ENCODE data around the gene BRI3.

Gene BRI3

DNA sequence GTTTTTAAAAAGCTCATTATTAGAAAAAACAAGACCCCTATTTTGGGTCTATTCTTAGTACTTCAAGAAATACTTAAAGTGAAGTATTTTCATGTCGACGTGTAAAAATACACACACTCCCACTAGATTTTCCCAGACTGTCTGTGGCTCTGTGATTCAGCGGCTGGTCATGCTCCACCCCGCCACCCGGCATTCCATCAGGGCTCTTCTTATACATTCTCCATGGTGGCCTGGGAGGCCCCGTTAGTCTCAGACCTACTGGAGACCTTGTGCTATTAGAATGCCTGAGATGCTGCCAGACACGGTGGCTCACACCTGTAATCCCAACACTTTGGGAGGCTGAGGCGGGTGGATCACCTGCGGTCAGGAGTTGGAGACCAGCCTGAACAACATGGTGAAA is 42.5 kb upstream of the BRI3 start:
- no peak overlapping the region for H2BK120ac ChIP-seq (ENCODE audit: insufficient read depth, low read length, poor library complexity)
- no peak overlapping the region for H4K8ac ChIP-seq (ENCODE audit: low read depth, low read length)
- DNase-seq: peak; percentile 97 to 98
- no peak overlapping the region for H4K12ac ChIP-seq (ENCODE audit: low read depth, low read length)
- H3K14ac ChIP-seq (ENCODE audit: low read length): no peak overlapping the region
- WGBS (ENCODE audit: extremely low coverage, insufficient coverage, insufficient read length): no CpG with 5 or more reads among the region's 9 CpGs
- no peak overlapping the region for H3K23ac ChIP-seq (ENCODE audit: low read length)
- no peaks in the 10 kb centered on the region for H3K79me1 ChIP-seq (ENCODE audit: low read length)
- H2BK12ac ChIP-seq (ENCODE audit: low read length): no peak overlapping the region
- H2BK5ac ChIP-seq (ENCODE audit: low read depth, low read length, poor library complexity): no peak overlapping the region
- no peak overlapping the region for H3K18ac ChIP-seq (ENCODE audit: low read length)
- H3K27me3 ChIP-seq (ENCODE audit: insufficient read depth, low read length): no peaks in the 10 kb centered on the region
- H3K36me3 ChIP-seq (ENCODE audit: control insufficient read depth in 1 of 2, insufficient read depth in 2 of 2, low read length in 2 of 2): peaks cover 9 to 10% of the 10 kb centered on the region in 2 experiments
- H3K79me2 ChIP-seq (ENCODE audit: control insufficient read depth, insufficient read depth, low read length, poor library complexity): no peaks in the 10 kb centered on the region
- no peak overlapping the region for H3K4me3 ChIP-seq (ENCODE audit: low read depth, low read length)
- no peak overlapping the region for H4K91ac ChIP-seq (ENCODE audit: low read depth, low read length)
- no peak overlapping the region for H2AFZ ChIP-seq (ENCODE audit: insufficient read depth, low read length, poor library complexity)
- H3K9me3 ChIP-seq (ENCODE audit: insufficient read depth, low read depth, low read length): peaks cover 6% of the 10 kb centered on the region
- H2AK5ac ChIP-seq (ENCODE audit: low read length): no peak overlapping the region
- no peak overlapping the region for H3K4me2 ChIP-seq (ENCODE audit: low read length)
- H3K27ac ChIP-seq (ENCODE audit: low read depth, low read length): no peak overlapping the region
- peaks cover 0 to 2% of the 10 kb centered on the region in 2 experiments for H3K4me1 ChIP-seq (ENCODE audit: control insufficient read depth in 1 of 2, insufficient read depth in 2 of 2, low read length in 2 of 2)
- no peak overlapping the region for H3K9ac ChIP-seq (ENCODE audit: low read length)
- no peak overlapping the region for H3K4ac ChIP-seq (ENCODE audit: low read depth, low read length)

DNA sequence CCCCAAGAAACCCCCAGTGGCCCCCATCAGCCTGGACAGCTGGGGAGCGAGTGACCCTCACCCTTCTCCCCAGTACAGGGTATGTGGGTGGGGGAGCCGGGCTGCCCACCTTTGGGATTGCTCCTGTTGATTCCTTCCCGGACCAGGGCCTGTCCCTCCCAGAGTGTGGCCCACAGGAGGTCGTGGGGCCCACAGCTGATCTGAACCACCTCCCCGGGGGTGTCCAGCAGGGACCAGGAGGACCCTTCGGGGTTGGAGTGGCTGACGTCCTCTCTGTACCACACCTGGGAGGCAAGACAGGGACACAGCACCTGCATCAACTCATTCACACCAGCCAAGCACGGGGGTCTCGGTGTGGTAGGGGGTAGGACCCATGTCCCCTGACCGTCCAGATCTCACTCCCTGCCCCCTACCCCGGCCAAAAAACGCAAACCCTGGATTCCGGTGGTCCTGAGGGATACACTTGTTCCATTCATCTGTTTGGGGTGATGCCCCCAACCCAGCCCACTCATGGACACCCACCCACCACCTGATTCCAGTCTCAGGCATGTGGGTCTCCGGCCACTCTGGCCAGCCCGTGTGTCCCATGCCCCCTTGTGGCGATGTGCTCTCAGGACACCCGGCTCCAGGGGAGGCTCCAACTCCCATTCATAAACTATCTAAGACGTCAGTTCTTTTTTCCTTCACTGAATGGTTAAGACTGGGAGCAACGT is 40.4 kb upstream of the BRI3 start:
- Histone ChIP-seq H3K27ac (ENCODE audit: low read depth, low read length) (no peak overlapping the region), H3K9ac (ENCODE audit: low read length) (no peak overlapping the region), H3K23ac (ENCODE audit: low read length) (no peak overlapping the region), H4K91ac (ENCODE audit: low read depth, low read length) (no peak overlapping the region), H2AK5ac (ENCODE audit: low read length) (no peak overlapping the region), H2BK12ac (ENCODE audit: low read length) (no peak overlapping the region), H3K36me3 (ENCODE audit: control insufficient read depth in 1 of 2, insufficient read depth in 2 of 2, low read length in 2 of 2) (peaks cover 10 to 13% of the 10 kb centered on the region in 2 experiments), H4K12ac (ENCODE audit: low read depth, low read length) (no peak overlapping the region), H3K4ac (ENCODE audit: low read depth, low read length) (no peak overlapping the region), H2AFZ (ENCODE audit: insufficient read depth, low read length, poor library complexity) (no peak overlapping the region), H3K14ac (ENCODE audit: low read length) (no peak overlapping the region), H2BK5ac (ENCODE audit: low read depth, low read length, poor library complexity) (no peak overlapping the region), H2BK120ac (ENCODE audit: insufficient read depth, low read length, poor library complexity) (no peak overlapping the region), H3K27me3 (ENCODE audit: insufficient read depth, low read length) (no peaks in the 10 kb centered on the region), H3K18ac (ENCODE audit: low read length) (no peak overlapping the region), H3K79me1 (ENCODE audit: low read length) (no peaks in the 10 kb centered on the region), H3K4me3 (ENCODE audit: low read depth, low read length) (no peak overlapping the region), H4K8ac (ENCODE audit: low read depth, low read length) (no peak overlapping the region), H3K4me1 (ENCODE audit: control insufficient read depth in 1 of 2, insufficient read depth in 2 of 2, low read length in 2 of 2) (peaks cover 0 to 2% of the 10 kb centered on the region in 2 experiments), H3K79me2 (ENCODE audit: control insufficient read depth, insufficient read depth, low read length, poor library complexity) (no peaks in the 10 kb centered on the region), H3K9me3 (ENCODE audit: insufficient read depth, low read depth, low read length) (peaks cover 4% of the 10 kb centered on the region), H3K4me2 (ENCODE audit: low read length) (no peak overlapping the region)
- WGBS (ENCODE audit: extremely low coverage, insufficient coverage, insufficient read length): no CpG with 5 or more reads among the region's 19 CpGs
- DNase-seq: peak; percentile 40 to 85

DNA sequence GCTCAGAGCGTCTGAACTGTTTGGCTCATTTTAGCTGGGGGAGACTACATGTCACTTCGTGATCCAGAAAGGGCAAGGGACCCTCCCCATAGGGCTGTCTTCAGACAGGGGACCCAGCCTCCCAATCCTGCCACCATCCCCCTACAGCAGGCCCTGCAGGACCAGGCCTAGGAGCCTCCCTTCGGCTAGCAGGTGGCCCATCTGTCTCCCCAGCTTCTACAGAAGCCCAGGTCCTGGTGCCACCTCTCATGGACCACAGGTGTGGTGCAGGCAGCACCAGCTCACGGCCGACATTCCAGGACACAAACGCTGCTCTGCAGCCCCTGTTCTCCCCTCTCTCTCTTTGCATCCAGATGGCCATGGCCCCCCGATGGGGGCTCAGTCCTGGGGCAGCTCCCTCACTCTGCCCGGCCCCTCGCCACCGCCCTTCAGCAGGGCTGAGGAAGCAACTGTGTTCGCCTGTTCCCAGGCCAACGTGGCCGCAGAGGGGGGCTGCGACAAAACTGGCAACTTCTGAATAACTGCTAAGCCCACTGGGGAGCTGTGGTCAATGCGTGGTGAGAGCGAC is 39.7 kb upstream of the BRI3 start:
- no CpG with 5 or more reads among the region's 16 CpGs for WGBS (ENCODE audit: extremely low coverage, insufficient coverage, insufficient read length)
- H3K4me2 ChIP-seq (ENCODE audit: low read length): no peak overlapping the region

DNA sequence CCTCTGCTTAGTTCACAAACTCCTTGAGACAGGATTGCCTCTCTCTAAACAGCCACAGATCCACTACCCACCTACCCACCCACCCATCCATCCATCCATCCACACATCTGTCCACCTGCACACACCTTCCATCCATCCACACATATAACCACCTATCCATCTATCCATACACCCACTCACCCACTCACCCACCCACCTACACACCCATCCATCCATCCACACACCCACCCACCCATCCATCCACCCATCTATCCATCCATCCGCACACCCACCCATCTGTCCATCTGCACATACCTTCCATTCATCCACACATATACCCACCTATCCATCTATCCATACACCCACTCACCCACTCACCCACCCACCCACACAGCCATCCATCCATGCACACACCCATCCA is 39.1 kb upstream of the BRI3 start:
- no CpG with 5 or more reads among the region's 1 CpG for WGBS (ENCODE audit: extremely low coverage, insufficient coverage, insufficient read length)
- Histone ChIP-seq H2BK12ac (ENCODE audit: low read length) (no peak overlapping the region), H3K79me1 (ENCODE audit: low read length) (no peaks in the 10 kb centered on the region), H3K23ac (ENCODE audit: low read length) (no peak overlapping the region), H4K91ac (ENCODE audit: low read depth, low read length) (no peak overlapping the region), H4K8ac (ENCODE audit: low read depth, low read length) (no peak overlapping the region), H3K27ac (ENCODE audit: low read depth, low read length) (no peak overlapping the region), H3K14ac (ENCODE audit: low read length) (no peak overlapping the region), H2AFZ (ENCODE audit: insufficient read depth, low read length, poor library complexity) (no peak overlapping the region), H3K27me3 (ENCODE audit: insufficient read depth, low read length) (no peaks in the 10 kb centered on the region), H3K4me3 (ENCODE audit: low read depth, low read length) (no peak overlapping the region), H2AK5ac (ENCODE audit: low read length) (no peak overlapping the region), H3K4ac (ENCODE audit: low read depth, low read length) (no peak overlapping the region), H2BK5ac (ENCODE audit: low read depth, low read length, poor library complexity) (no peak overlapping the region), H3K9me3 (ENCODE audit: insufficient read depth, low read depth, low read length) (peaks cover 4% of the 10 kb centered on the region), H3K9ac (ENCODE audit: low read length) (no peak overlapping the region), H3K36me3 (ENCODE audit: control insufficient read depth in 1 of 2, insufficient read depth in 2 of 2, low read length in 2 of 2) (peaks cover 10 to 13% of the 10 kb centered on the region in 2 experiments), H4K12ac (ENCODE audit: low read depth, low read length) (no peak overlapping the region), H3K4me1 (ENCODE audit: control insufficient read depth in 1 of 2, insufficient read depth in 2 of 2, low read length in 2 of 2) (peaks cover 0 to 2% of the 10 kb centered on the region in 2 experiments), H3K79me2 (ENCODE audit: control insufficient read depth, insufficient read depth, low read length, poor library complexity) (no peaks in the 10 kb centered on the region), H3K4me2 (ENCODE audit: low read length) (no peak overlapping the region), H3K18ac (ENCODE audit: low read length) (no peak overlapping the region), H2BK120ac (ENCODE audit: insufficient read depth, low read length, poor library complexity) (no peak overlapping the region)
- no peak for DNase-seq

More for the DNA sequence above, 39.7 kb upstream of the BRI3 start:
- H3K79me1 ChIP-seq (ENCODE audit: low read length): no peaks in the 10 kb centered on the region
- no peak overlapping the region for H3K27ac ChIP-seq (ENCODE audit: low read depth, low read length)
- DNase-seq: no peak
- H3K14ac ChIP-seq (ENCODE audit: low read length): no peak overlapping the region
- no peak overlapping the region for H2BK12ac ChIP-seq (ENCODE audit: low read length)
- H3K27me3 ChIP-seq (ENCODE audit: insufficient read depth, low read length): no peaks in the 10 kb centered on the region
- no peak overlapping the region for H2AK5ac ChIP-seq (ENCODE audit: low read length)
- H3K79me2 ChIP-seq (ENCODE audit: control insufficient read depth, insufficient read depth, low read length, poor library complexity): no peaks in the 10 kb centered on the region
- H2BK120ac ChIP-seq (ENCODE audit: insufficient read depth, low read length, poor library complexity): no peak overlapping the region
- no peak overlapping the region for H3K4ac ChIP-seq (ENCODE audit: low read depth, low read length)
- H3K4me1 ChIP-seq (ENCODE audit: control insufficient read depth in 1 of 2, insufficient read depth in 2 of 2, low read length in 2 of 2): peaks cover 0 to 2% of the 10 kb centered on the region in 2 experiments
- no peak overlapping the region for H2AFZ ChIP-seq (ENCODE audit: insufficient read depth, low read length, poor library complexity)
- no peak overlapping the region for H3K9ac ChIP-seq (ENCODE audit: low read length)
- H4K12ac ChIP-seq (ENCODE audit: low read depth, low read length): no peak overlapping the region
- peaks cover 4% of the 10 kb centered on the region for H3K9me3 ChIP-seq (ENCODE audit: insufficient read depth, low read depth, low read length)
- H3K4me3 ChIP-seq (ENCODE audit: low read depth, low read length): no peak overlapping the region
- H3K18ac ChIP-seq (ENCODE audit: low read length): no peak overlapping the region
- no peak overlapping the region for H4K8ac ChIP-seq (ENCODE audit: low read depth, low read length)
- H2BK5ac ChIP-seq (ENCODE audit: low read depth, low read length, poor library complexity): no peak overlapping the region
- no peak overlapping the region for H3K23ac ChIP-seq (ENCODE audit: low read length)
- H3K36me3 ChIP-seq (ENCODE audit: control insufficient read depth in 1 of 2, insufficient read depth in 2 of 2, low read length in 2 of 2): peaks cover 10 to 13% of the 10 kb centered on the region in 2 experiments
- no peak overlapping the region for H4K91ac ChIP-seq (ENCODE audit: low read depth, low read length)
